Colonic mucosa (tissue), 4 donors: Measurements from ENCODE around the gene GRK3. TPM values are rescaled to one million over a fixed set of nuclear protein-coding genes. Genes with fewer than 3 reads are reported as not detected.

Experiments used
- DNase-seq: peaks from one replicate; pipeline ENCODE4 v3.0.0-alpha.2; 2020
- H3K27ac ChIP-seq: fragments of 200-600 bp; one replicate; pipeline ENCODE4 v1.8.0; 2021
- H3K27me3 ChIP-seq: fragments of 200-600 bp; one replicate; pipeline ENCODE4 v1.8.0; 2021
- H3K36me3 ChIP-seq: fragments of 200-600 bp; one replicate; pipeline ENCODE4 v1.8.0; 2021
- H3K4me1 ChIP-seq: fragments of 200-600 bp; one replicate; pipeline ENCODE4 v1.8.0; 2021; ENCODE audit warnings: mild to moderate bottlenecking
- H3K4me3 ChIP-seq: fragments of 200-600 bp; one replicate; pipeline ENCODE4 v1.8.0; 2021
- H3K9ac ChIP-seq, 2 donors: one replicate each; pipeline ENCODE4 v1.7.0; 2013; ENCODE audit warnings: control low read depth in 2 of 2, low read depth in 2 of 2, low read length in 2 of 2
- H3K9me3 ChIP-seq: fragments of 200-600 bp; one replicate; pipeline ENCODE4 v1.8.0; 2021
- CTCF ChIP-seq: fragments of 200-600 bp; IDR thresholded peaks from one replicate; pipeline ENCODE4 v1.8.0; 2022; ENCODE audit warnings: antibody characterized with exemption, mild to moderate bottlenecking
- intact Hi-C: fragments of 100-400 bp; cut with DNase I; formaldehyde crosslinking; loops from one replicate; pipeline ENCODE4 v1.14.1; 2022
- total RNA-seq, 2 donors: library from RNA; stranded (reverse); fragmentation: NEBNext Ultra II Directional in 1 of 2; extraction: Animal tissue kit (Norgen Biotek cat#: 25700) in 1 of 2; gene quantifications; one replicate each; pipeline ENCODE4 v1.2.1, GENCODE V29; 2021
- donor health status: healthy.
- donor health status: DM: no; HTN: no; CAD: no.
- donor health status: DM: no; HTN: no; CAD: no.

Gene GRK3
- total RNA-seq, 2 donors from 2014 or later = 2.9 to 5.3 TPM

GRCh38 chr22:25670070-25670461 lies 105.6 kb downstream of the GRK3 start:
- H3K9me3 ChIP-seq = no peaks in the 10 kb centered on the region
- H3K36me3 ChIP-seq = no peaks in the 10 kb centered on the region
- no peak for DNase-seq
- H3K27me3 ChIP-seq = no peaks in the 10 kb centered on the region
- H3K4me3 ChIP-seq = no peak overlapping the region
- intact Hi-C loops = no loop called here
- H3K9ac ChIP-seq = no peak overlapping the region
- no peak overlapping the region for H3K27ac ChIP-seq
- TF ChIP-seq CTCF = no peak
- H3K4me1 ChIP-seq = no peaks in the 10 kb centered on the region

DNA sequence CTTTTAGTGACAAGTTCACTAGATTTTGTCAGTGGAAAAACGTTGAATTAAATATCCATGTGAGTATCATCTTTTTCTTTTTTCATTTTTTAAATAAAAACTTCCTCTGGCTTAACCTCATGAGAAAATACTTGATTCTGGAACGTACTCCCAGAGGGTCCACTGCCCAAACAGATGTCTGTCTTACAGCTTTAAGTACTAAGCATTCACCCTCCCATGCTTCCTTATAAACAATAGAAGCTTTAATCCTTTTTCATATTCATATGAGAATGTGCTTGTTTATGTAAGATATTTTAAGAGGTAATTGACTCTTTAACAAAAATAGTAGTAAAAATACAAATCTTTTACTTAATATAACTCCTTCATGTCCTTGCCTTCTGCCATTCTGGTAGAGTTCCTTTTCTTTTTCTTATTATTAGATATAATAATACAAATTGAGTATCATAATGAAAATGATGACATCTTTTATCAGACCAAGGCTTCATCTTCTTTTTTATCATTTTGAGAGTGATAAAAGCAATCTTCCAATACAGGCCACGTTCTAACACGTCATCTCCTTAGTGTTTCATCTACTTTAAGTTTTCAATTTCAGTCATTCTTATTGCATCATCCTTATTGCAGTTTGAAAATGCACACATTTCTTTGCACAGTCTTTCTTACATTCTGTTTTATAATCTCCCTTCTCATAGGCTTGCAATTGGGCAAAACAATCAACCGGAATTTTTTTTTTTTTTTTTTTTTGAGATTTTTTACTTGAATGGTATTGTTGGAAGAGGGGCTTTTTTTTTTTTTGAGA lies 108.0 kb downstream of the GRK3 start:
- Histone ChIP-seq H3K27ac (no peak overlapping the region), H3K9me3 (no peaks in the 10 kb centered on the region), H3K36me3 (no peaks in the 10 kb centered on the region), H3K9ac (no peak overlapping the region), H3K4me1 (no peaks in the 10 kb centered on the region), H3K4me3 (no peak overlapping the region), H3K27me3 (no peaks in the 10 kb centered on the region)
- DNase-seq = no peak
- TF ChIP-seq CTCF = no peak
- intact Hi-C loops = no loop called here

GRCh38 chr22:25673713-25674112 lies 109.2 kb downstream of the GRK3 start:
- no peak overlapping the region for H3K9ac ChIP-seq
- H3K9me3 ChIP-seq = no peaks in the 10 kb centered on the region
- intact Hi-C loops = no loop called here
- H3K27ac ChIP-seq = no peak overlapping the region
- no peaks in the 10 kb centered on the region for H3K27me3 ChIP-seq
- no peak for DNase-seq
- TF ChIP-seq CTCF = no peak
- H3K36me3 ChIP-seq = no peaks in the 10 kb centered on the region
- no peak overlapping the region for H3K4me3 ChIP-seq
- no peaks in the 10 kb centered on the region for H3K4me1 ChIP-seq

- intact Hi-C loops = no loop called here
Observed at GRCh38 chr22:25677631-25678030, 113.2 kb downstream of the GRK3 start.

DNA sequence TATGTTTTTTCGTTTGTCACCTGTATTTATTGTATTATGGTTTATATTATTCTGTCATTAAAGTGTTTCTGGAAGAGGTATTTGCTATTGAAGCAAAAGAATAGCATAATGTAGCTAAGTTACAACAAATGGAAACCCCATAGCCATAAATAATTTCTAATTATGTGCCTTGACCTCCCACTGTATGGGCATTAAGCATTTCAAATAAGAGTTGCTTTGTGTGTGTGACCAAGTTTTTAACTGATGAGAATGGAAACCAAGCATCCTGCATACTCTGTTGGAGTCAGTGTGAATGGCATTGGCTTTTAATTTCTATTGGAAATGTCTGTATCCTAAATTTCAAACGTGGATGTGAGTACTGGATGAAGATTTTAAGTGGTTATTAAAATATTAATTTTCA lies 115.6 kb downstream of the GRK3 start:
- no peaks in the 10 kb centered on the region for H3K4me1 ChIP-seq
- no peak overlapping the region for H3K4me3 ChIP-seq
- DNase-seq = no peak
- intact Hi-C loops = no loop called here
- H3K27me3 ChIP-seq = no peaks in the 10 kb centered on the region
- H3K9ac ChIP-seq = no peak overlapping the region
- TF ChIP-seq CTCF = no peak
- H3K27ac ChIP-seq = no peak overlapping the region
- H3K9me3 ChIP-seq = no peaks in the 10 kb centered on the region
- no peaks in the 10 kb centered on the region for H3K36me3 ChIP-seq

More at GRCh38 chr22:25677631-25678030, 113.2 kb downstream of the GRK3 start:
- no peak overlapping the region for H3K9ac ChIP-seq
- TF ChIP-seq CTCF = no peak
- H3K27me3 ChIP-seq = no peaks in the 10 kb centered on the region
- no peaks in the 10 kb centered on the region for H3K4me1 ChIP-seq
- no peak overlapping the region for H3K4me3 ChIP-seq
- no peaks in the 10 kb centered on the region for H3K9me3 ChIP-seq
- no peak overlapping the region for H3K27ac ChIP-seq
- H3K36me3 ChIP-seq = no peaks in the 10 kb centered on the region
- no peak for DNase-seq
